Stimulated activated CD4-positive, alpha-beta T cell treated with anti-CD3 and anti-CD28 coated beads, Interleukin-2, amount 100 ng/mL, for 4 hours (primary cell): ENCODE results near the gene PTGDR2.

Source experiments
- DNase-seq: peaks from one replicate; pipeline ENCODE4 v3.0.0-alpha.2; 2020; ENCODE audit warnings: low read depth

PTGDR2 gene

DNA sequence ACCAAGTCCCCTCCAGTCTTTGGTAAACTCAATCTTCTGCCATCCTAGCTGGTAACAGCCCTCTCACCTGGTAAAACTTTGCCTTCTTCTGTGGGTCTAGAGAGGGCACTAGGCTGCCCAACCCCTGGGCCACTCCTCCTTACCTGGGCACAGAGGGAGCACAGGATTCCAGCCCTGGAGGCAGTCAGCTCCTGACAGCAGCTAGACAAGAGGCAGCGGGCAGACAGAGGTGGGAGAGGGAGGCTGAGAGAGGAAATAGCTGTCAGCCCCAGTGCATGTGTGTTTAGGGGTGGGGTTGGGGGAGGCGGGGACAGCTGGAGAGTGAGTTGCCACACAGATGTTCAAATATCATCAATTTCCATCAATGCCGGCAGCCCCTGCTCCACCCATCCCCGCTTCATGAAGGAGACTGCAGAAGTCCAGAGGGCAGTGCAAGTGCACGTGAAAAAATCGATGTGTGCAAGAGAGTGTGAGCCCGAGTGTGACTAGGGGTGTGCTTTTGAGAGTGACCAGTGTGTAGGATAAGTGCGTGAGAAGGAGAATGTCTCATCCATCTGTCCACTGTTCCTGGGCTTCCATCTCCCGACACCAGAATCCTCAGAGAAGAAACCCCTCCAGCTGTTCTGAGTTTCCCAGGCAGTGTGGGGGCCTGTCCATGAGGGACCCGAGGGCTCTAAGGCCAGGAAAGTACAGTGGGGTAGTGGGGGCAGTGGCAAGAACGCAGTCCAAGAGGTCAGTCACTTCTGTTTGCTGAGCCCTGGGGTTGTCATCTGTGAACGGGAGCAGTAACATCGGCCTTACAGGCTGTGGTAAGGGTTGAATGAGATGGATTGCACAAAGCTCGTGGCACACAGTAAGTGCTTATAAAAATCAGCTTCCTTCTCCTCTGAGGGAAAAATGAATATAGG, at the start of gene PTGDR2:
Gene PTGDR2, minus strand, starts transcription at position 225 of the 908 bp plus-strand sequence. CDS start 2,228 bp downstream, outside the sequence.
- no peak for DNase-seq

DNA sequence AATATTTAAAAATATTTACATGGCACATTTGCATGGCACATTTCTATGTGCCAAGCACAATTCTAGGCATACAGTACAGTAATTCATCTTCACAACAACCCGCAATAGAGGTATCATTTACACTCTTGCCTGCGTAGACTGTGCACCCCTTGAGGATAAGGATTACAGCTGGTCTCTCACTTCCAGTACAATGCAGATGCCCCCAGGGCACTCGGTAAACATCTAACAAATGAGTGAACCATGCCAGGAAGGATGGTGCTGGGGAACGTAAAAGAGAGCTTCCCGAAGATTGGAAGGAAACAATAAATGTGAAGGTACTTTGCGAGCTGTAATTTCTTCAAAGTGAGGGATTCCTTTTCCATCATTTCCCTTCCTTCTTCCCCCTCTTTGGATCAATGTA, 49.3 kb upstream of the PTGDR2 start:
- DNase-seq = no peak

DNA sequence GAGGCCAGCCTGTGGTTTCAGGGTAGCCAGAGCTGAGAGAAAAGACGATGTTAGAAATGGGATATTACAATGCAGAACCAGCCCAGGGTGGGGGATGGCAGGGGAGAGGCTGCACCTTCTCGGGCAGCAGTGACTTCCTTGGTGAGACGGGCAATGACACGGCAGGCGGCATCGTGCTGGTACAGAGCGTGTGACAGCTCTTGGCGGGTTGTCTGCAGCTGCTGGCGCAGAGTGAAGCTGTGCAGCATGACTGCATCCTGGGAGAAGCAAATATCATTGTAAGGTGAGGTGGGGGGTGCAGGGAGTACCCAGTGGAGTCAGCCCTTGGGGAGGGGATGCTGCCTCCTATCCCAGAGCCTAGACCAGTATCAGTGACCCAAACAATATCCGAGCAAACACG, 46.9 kb upstream of the PTGDR2 start:
- no peak for DNase-seq

DNA sequence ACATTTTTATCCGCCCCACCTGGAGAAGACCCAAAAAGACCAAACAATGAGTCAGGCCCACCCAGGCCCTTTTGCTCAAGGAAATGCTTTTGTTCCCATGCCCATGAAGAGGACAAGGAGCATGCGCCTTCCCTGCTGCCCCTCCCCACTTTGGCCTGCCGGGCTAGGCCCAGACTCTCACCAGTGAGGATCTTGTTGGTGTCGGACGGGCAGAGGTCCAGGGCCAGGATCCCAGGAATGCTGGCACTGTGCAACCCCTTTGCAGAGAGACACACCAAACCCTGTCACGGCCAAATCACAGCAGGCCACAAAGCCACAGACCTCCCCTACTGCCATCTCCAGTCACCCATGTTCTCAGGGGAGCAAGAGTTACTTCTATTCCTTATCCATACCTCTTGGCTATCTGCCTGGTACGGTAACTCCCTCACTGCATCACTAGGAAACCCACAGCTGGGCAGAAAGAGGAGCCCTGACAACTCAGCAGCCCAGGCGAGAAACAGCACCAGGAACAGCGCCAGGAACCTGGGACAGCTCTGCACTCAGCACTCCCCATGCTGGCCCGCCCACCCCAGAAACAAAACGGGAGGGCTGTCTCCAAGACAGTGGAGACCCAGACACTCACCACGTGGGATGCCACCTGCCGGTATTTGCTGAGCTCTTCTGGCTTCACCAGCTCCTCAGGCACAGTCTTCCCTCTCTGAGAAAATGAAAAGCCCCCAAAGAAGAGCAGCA, 45.1 kb upstream of the PTGDR2 start:
- no peak for DNase-seq

DNA sequence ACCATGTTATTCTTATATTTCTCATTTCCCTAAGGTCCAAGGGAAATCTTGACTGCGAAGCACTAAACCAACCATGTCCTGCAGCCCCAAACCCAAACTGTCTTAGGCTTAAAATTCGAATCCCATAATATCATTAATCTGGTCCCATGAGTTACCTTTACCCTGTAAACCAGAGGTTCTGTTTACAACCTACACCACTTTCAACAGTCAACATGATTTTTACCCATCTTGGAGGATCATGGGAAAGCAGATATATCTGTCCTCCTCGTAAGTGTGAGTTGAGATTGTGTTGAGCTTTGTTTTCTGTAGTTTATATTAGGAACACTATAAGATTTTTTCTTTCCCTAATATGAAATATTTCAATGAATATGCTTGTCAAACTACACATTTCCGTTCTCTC, 44.2 kb upstream of the PTGDR2 start:
- DNase-seq = no peak

DNA sequence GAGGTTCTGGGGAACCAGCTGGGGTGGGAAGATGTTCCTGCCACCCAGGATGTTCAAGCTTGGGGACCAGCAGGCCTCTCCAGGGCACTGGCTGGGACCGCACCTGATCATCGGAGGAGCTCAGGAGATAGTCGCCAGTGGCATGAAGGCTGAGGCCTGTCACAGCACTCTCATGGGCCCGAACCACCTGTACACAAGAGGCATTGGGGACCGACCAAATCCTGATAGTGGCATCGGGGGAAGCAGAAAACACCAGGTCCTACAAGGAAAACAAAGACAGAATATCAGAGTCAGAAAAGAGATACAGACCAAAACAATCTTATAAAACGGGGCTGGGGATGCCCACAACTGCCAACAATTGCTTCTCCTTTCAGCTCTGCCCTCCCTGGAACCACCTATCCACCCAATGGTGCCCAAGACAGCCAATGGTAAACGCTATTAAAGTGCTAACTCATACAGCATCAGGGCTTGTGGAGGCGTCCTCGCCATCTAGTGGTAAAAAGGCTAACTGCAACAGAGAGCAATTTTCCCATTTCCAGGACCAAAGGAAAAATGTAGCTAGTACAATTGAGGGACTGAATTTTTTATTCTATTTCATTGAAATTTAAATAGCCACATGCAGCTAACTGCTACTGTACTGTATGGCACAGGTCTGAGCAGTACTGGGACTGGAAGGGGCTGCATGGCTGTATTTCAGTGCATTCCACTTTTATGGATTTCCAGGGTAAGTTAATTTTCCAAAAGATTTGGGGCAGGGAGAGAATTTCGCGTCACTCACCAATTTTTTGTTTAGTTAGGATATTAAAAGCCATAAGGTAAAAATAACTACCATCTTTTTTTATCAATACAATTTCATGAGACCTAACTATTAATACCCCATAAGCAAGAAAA, 43.5 kb upstream of the PTGDR2 start:
- no peak for DNase-seq

DNA sequence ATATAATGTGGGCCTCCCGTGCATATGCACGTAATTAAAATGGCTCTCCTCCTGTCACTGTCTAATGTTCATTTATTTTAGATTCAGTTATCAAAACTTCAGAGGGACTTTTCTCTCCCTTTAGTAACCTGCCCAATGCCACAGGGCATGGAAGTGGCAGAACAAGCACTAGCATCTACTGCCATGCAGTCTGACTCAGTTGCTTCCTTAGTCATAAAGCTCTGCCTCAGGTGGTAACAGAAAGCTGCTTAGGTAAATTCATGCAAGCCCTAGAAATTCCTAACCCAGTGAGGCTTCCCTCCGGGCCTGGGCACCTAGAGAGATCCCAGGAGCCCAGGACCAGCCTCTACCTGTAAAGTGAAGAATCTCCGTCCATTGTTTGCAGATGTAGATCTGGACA, 41.7 kb upstream of the PTGDR2 start:
- no peak for DNase-seq

DNA sequence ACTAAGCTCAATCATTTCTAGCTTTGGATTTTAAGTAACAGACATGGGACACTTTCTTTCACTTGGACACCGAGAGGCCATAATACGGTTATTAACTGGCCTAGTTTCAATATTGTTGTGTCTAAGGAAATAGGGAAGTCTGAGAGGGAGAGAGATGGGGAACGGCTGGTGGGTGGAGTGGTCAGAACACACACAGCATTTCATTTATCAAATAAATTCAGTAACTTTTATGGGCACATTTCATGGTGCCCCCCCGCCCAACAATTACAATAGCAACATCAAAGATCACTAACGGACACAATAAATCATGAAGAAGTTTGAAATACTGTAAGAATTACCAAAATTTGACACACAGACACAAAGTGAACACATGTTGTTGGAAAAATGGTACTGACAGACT, 39.9 kb upstream of the PTGDR2 start:
- DNase-seq = no peak

DNA sequence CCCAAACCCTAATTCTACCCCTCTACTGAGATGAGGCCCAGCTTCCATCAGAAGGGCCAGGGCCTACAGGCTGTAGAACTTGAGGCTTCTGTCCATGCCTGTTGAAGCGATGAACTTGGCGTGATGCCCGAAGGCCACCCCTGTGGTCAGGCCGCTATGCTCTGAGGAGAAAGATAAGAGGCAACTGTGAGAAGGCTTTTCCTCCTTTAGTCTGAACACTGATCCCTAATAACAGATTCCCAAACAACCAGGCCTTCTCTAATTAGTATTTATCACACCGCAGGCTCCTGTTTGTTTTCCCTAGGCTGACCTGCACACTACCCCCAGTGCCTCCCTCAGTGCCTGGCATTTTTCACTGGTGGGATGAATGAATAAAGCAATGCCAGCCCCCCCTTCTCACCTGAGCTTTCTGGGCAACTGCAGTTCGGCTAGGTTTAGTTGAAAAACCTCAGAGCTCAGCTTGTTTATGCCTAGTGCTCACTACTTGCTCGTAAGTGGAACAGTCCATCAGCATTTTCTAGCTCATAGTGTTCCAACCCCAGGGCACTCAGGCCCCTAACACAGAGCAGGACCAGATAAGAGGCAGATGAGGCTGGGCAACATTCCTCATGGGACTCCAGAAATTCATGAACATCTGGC, 35.5 kb upstream of the PTGDR2 start:
- no peak for DNase-seq

DNA sequence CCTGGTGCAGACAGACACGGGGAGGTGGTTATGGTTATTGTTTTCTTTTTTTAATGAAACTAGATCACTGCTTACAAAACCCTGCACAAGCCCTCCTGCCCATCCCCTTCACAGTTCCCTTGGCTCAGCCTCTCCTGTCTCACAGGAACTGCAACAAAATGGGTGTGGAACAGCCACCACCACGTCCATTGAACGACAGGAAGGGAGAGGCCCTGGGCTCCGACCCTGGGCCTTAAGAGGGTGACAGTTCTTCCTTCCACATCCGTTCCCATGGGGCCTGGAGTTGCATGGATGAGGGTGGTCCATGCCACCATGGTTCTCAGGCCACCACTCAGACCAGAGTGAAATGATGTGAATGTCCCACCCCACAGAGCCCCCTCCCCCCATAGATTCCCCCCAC, 34.9 kb upstream of the PTGDR2 start:
- DNase-seq = no peak

DNA sequence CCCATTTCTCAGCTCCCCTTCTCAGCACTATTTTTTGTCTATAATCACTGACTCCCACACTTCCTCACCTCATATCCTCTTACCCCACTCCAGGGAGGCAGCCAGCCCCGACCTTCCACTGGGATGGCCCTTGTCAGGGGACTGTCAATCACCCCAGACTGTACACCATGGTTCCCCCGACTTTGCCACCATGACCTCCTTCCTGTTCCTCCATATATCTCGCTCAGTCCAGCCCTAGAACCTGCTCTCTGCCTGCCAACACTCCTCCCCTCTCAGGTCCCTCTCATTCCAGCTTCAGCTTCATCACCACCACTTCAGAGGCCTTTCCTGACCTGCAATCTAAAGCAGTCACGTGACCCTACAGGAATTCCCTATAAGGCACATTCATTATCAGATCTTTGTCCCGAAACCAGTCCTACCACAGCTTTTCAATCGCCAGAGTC, 34.1 kb upstream of the PTGDR2 start:
- DNase-seq = no peak

DNA sequence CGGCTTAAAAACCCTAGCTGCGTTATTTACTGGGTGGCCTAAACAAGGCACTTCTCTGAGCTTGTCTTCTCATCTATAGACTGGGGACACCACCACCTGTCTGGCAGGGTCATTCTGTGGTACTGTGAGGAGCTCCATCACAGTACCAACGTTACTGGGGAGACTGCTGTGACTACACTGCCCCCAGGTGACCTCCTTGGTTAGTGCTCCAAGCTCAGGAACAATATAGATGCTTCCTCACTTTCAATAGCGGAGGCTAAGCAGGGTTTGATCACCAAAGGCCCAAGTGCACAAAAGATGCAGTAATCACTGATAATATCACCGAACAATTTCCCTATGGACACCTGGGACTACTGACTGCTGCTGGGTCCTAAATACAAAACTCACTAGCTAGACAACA, 31.8 kb upstream of the PTGDR2 start:
- DNase-seq = no peak

DNA sequence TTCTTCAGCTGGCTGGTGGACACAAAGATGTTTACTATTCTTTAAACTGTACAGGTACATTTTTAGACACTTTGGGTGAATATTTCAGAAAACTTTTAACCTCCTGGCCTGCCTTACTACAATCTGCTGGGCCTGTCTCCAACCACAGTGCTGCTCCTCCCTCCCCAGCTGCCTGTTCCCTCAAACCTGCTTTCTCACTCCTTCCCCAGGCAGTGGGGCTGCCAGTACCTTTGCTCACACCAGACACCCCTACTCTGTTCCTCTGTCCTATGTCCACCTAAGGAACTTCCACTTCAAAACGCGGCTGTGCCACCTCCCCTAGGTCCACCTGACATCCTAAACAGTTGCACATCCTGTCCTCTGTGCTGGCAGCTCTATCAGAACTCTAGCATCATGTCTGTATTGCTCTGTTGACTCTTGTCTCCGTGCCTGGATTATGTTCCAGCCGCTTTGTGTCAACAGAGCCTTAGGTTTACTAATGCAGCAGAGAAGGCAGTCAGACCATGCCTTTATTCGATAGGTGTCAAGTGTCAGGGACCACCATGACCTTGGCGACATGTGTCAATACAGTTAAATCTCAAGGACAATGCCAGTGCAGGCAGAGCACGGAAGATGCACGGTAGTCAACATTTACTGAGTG, 25.0 kb upstream of the PTGDR2 start:
- DNase-seq = no peak

DNA sequence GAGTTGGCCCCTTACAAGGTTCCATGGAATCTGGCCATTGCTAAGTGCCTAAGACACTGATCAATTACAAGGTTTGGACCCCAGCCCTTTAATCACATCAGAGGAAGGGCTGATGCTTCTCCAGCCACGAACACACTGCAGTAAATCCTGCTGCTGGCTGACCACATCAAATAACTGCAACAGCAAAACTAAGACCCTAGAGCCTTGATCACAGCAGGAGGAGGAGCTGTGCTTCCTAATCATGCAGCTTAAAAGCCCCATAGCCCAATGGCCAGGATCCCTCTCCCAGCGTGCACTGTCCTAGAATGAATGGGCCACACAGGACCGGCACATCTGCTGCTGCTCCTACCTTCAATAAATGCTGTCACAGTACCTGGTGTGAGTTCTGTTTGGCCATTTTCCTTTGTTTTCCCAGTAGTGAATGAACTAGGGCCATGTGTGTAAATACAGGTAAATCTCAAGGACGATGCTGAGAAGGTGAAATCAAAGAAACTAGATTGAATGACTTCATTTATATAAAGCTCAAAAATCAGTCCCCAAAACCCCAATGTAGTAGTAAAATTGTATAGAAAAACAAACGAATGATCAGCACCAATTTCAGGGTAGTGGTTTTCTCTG, 24.3 kb upstream of the PTGDR2 start:
- DNase-seq = no peak

DNA sequence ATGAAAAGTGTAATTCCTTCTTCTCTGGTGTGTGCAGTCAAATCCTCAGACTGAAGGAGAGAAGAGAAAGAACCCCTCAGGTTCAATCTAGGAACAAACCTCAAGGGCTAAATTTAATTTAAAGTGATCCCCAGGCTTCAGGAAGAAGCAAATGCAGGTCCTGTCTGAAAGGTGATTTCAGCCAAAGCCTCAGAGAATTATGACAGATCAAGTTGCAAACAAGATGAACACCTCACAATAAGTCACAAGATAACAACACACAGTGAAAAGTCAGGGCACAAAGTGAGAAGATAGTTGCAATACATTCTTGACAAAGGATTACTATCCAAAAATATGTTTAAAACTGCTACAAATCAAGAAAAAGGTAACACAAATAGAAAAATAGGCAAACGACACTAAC, 23.4 kb upstream of the PTGDR2 start:
- no peak for DNase-seq

DNA sequence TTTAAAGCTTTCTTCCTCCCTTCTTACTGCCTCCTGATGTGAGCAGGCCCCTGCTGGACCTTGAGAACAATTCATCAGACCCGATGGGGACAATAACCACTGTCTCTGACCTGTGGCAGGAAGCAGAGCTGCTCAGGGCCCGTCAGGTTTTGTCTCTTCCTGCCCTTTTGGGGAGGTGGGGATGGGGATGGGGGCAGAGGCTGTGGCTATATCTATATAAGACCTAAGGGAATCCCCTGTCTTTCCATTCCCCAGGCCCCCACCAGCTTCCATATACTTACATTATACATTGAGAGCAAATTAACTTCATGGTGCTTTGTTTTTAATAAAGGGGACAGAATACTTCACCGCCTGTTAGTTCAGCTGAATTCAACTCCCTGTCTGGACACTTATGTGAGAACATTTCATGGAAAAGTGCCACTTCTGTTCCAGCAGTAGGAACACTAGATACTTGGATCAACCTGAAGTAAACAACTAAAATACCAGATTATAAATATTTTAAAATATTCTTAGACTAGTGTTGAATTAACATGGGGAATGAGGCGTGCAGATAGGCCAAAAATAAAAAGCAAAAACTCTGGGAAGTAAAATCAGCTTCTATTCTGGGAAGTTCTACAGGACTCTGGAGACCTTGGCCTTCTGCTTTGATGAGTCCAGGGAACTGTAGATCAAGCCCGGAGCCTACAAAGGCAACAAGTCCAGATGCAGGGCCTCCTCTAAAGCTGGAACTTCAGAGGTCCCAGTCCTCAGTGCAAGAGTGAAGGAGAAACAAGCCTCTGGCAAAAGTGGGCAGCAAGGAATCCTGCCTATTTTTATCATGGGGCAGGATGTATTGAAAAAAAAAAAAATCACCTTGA, 22.7 kb upstream of the PTGDR2 start:
- DNase-seq = no peak

DNA sequence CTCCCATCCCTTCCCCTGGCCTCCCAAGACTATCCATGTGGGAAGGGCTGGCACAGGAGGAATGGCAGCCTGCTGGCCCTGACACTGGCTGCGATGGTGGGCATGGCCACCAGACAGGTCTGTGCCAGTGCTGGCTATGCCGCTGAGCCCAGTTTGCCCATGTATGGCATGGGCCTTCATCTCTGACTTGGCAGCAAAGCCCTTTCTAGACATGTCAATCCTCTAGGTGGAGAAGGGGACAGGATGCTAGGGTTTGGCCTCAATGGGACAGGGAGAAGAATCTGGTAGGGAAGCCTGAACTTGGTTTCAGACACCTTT, 20.4 kb upstream of the PTGDR2 start:
- DNase-seq = no peak

DNA sequence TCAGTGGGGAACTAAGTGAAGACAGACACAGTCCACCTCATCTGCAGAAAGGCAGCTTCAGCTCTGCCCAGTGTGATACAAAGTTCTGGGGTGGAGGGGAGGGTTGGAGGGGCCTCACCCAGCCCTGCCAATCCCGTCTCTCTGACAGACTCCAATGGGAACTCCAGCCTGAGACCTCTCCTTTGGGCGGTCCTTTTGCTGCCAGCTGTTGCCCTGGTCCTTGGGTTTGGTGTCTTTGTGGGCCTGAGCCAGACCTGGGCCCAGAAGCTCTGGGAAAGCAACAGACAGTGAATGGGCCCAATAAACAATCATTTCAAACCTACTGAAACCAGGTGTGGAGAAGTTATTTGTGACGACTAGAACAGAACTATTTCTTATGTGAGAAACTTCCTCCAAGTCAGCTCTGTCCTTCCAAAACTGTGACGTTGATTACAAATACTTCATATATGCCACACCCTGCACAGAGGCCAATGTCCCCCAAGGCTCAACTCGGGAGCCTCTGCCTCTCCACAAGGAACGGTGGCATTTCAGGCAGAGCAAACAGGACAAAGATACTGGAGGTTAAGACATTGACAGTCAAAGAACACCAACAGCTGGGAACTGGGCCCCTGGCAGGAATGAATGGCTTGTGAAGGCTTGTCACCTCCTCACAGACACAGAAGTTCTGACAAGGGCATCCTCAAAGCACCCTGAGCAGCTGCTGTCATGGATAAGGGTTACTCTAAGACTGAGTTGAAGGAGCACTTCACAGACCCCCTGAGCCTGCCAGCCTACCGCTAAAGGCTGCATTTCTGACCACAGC, 19.8 kb upstream of the PTGDR2 start:
- DNase-seq = no peak
